NOMO-1 treated with DMSO at 0.1 percent for 48 hours (cell line): ENCODE data around the gene PRKD1.

ENCODE experiments used
- DNase-seq: peaks from one replicate; lab custom pipeline; 2025; ENCODE audit not compliant: unreplicated experiment; lab: John Stamatoyannopoulos, UW

PRKD1 gene

DNA sequence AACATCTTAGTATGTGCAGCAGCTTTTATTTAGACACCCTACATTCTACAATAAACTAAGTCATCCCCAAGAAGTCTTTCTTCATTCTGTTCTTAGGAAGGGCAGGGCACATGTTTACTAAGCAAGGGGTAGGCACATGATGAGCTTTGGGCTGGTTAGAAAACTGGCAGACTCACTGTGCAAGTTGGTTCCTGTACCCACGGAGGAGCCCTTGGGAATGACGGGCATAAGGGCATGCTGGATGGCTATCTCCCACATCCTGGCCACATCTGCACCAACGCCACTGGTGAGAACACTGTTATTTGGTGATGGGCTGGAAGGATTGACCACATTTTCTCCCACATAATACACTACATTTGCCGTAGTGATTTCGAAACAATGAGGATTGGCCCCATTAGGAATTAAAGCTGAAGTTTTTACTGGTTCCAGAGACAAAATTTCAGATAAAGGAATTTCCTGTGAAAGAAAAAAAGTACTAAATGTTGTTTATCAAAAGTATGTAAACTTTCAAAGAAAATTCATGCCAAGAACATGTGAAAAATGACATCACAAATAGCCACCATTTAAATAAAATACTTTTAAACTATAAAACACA, 297.0 kb downstream of the PRKD1 start:
- DNase-seq, result no peak

DNA sequence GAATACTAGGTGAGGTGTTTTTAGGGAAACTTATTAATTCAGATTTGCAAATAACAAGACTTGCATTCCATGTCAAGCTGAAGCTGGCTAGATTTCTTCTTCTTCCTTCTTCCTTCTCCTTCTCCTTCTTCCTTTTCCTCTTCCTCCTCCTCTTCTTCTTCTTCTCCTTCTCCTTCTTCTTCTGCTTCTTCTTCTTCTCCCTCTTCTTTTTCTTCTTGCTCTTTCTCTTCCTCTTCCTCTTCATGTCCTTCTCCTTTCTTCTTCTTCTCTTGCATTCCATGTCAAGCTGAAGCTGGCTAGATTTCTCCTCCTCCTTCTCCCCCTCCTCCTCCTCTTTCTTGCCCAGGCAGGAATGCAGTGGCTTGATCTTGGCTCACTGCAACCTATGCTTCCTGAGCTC, 297.8 kb downstream of the PRKD1 start:
- no peak for DNase-seq

GRCh38 chr14:29627137-29627536, 300.5 kb downstream of the PRKD1 start:
- DNase-seq, result no peak

- no peak for DNase-seq
Measured at GRCh38 chr14:29618323-29619067, 309.2 kb downstream of the PRKD1 start.

- DNase-seq, result no peak
Measured at GRCh38 chr14:29616922-29617321, 310.7 kb downstream of the PRKD1 start.

DNA sequence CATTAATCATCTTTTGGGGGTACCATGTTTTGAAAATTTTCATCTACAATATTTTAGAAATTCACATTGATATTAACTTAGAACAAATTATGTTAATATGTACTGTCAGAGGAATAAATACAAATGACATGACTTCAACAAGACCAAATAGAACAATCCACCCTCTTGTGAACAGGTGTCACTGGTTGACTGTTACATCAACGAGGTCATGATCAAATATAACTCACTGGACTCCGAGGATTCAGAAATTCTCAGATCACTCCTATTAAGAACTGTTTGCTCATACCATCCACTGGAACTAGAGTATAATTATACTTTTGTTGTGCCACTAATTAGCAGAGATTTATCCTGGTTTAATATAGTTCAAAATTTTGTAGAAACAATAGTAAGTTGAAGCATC, 318.8 kb downstream of the PRKD1 start:
- DNase-seq, result no peak

GRCh38 chr14:29607169-29607568, 320.5 kb downstream of the PRKD1 start:
- no peak for DNase-seq

DNA sequence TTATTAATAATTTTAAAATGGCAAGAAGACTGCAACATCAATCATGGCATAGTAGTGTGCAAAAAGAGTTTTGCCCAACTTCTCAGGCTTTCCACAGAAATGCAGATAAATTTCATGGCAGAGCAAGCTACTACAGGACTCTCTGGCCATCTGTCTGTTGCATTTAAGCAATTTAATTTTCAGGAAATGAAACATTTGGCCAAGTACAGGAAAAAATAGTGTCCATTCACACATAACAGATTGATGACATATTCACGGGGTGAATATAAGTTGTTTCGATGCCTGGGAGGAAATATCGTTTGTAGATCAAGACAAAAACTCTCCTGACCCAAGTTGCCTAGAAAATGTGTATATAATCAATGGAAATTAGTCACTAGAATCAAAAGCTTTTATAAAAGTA, 324.0 kb downstream of the PRKD1 start:
- DNase-seq, result no peak

DNA sequence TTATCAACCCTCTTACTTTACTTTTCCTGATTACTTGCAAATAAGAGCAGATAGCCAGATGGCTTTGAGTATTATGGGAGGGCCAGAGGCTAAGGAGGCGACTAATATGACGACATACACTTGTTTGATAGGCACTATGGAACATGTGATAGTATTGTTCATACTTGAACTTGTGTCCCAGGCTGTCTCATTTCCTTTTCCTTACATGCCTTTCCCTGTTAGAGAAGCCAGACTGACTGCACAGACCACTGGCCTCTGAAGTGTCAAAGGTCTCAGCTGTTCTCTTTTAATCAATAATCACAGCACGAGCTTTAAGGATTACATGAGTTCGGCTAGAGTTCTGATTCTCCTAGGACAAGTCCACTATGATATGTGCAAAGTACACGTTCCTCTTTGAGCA, 326.0 kb downstream of the PRKD1 start:
- DNase-seq, result no peak

- DNase-seq, result no peak
Measured at GRCh38 chr14:29587761-29588470, 339.7 kb downstream of the PRKD1 start.

DNA sequence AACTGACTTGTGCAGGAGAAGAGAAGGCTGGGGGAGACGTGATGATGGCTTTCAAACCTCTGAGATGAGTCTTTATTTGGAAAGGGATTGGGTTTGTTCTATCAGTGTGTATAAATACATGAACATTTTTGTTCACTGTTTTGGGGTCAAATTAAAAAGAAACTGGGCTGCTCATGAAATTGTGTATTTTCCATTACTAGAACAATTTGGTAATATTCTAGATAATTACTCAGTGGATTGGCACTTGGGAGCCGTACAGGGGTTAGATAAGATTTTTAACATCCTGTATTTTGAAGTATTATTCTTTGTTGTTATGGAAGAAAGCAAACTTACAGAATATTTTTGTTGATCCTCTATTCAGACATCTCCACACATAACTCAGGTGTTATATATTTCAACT, 340.6 kb downstream of the PRKD1 start:
- no peak for DNase-seq

DNA sequence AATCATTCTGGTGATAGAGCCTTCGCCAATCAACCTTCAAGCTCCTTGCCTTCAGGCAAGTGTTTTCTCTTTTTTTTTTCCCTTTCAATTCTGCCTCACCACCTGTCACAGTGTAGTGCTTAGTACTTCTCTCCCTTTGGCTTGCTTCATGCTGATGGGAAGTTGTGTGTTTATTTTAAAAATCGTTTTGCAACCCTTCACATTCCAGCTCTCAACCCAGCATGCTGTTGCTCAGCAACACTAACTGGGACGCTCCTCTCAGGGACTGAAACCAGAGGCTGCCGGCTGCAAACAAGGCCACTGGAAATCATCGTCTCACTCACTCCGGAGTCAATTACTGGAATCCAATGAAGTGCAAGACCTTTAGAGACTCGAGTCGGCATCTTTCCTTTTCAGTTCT, 342.7 kb downstream of the PRKD1 start:
- no peak for DNase-seq

- DNase-seq, result no peak
Measured at GRCh38 chr14:29580763-29581162, 346.9 kb downstream of the PRKD1 start.

DNA sequence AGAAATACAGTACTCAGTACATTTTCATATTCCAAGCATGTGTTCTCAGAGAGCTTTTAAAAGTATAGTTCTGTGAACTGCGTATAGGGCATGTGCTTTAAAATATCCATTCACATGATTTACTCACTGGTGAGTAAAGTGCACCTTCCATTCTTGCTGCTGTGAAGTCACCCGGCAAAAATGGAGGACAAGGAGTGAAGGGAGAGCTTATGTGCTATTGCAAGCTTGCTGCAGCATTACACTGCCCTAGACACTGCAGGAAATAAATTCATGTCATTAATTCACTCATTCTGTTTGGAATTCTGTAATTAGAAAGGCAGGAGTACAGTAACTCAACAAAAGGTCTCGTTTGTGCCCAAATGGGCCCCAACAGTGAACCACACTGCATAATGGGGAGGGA, 347.8 kb downstream of the PRKD1 start:
- DNase-seq, result no peak

- DNase-seq, result no peak
Measured at GRCh38 chr14:29576927-29577326, 350.7 kb downstream of the PRKD1 start.

DNA sequence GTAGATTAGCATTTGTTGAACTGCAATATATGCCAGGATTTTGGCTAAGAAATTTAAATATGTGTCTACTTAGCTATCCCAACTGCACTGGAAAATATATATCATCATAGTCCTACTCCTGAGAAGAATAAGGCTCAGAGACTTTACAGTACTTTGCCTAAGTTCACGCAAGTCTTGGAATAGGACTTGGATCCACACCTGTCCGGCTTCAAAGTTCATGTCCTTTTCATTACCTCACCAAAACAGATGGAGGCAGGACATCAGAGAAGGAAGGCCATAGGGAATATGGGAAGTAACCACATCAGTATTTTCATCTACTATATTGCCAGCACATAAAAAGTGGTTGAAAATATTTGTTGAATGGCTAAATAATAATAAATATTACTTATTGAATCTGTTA, 358.5 kb downstream of the PRKD1 start:
- DNase-seq, result no peak

DNA sequence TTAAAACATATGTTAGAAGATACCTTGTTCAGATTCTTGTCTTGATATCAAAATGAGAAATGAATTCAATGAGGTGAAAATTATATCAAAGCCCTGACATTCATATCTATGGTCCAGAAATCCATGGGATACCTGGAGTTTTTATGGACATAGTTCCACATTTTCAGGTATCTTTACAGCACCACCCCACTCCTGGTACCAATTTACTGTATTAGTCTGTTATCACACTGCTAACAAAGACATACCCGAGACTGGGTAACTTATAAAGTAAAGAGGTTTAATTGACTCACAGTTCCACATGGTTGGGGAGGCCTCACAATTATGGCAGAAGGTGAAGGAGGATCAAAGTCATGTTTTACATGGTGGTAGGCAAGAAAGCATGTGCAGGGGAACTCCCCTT, 361.5 kb downstream of the PRKD1 start:
- no peak for DNase-seq

DNA sequence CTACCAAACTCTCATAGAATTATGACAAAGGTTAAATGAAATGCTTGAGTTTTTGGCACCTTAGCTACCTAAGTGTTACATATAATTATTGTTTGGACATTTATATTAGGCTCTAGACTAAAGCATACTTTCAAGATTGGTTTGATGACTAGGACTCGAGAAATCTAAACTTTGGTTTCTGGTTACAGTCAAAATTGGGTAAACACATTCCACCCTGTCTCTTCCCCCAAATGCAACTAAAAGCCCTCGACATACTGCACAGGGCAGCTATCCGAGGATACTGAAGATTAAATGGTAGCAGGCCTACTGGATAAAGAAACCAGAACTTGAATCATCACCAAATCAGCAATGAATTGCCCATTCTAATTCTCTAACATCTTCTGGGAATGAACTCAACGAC, 369.1 kb downstream of the PRKD1 start:
- no peak for DNase-seq

GRCh38 chr14:29554335-29554734, 373.3 kb downstream of the PRKD1 start:
- DNase-seq, result no peak

- no peak for DNase-seq
Measured at GRCh38 chr14:29553427-29553826, 374.2 kb downstream of the PRKD1 start.

DNA sequence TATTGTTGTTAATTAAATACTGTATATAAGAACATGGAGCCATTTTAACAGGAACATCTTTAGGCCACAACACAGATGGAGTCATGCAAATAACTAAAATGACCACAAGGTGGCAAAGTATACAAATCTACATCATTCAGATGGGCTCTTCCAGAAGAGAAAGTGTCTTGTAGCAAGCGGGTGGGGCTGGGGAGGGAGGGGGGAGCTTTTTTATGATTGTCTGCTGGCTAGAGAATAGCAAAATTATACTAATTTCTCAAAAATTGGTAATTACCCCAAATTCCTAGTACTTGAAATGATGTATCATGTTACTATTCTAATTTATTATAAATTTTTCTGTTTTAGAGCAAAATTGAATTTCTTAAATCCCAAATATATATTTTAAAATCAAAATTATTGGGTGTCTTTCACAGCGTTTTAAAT, 378.7 kb downstream of the PRKD1 start:
- DNase-seq, result peak; percentile 27

- DNase-seq, result no peak
Measured at GRCh38 chr14:29545714-29546113, 381.9 kb downstream of the PRKD1 start.
